HEK293 (cell line): ENCODE results near the gene NOX3.

Source experiments
- HOXA7 ChIP-seq: sonication (generic); formaldehyde crosslinking; IDR thresholded peaks from 2 replicates; pipeline ENCODE4 v1.8.1; 2022; ENCODE audit warnings: missing genetic modification reagents, borderline replicate concordance
- MYNN ChIP-seq: fragments of 450-650 bp; formaldehyde crosslinking; IDR thresholded peaks from 2 replicates; pipeline ENCODE4 v1.5.1; 2016; ENCODE audit warnings: missing biosample characterization, missing genetic modification characterization, borderline replicate concordance
- YY1 ChIP-seq: fragments of 450-650 bp; formaldehyde crosslinking; IDR thresholded peaks from 2 replicates; pipeline ENCODE4 v1.5.1; 2018; ENCODE audit warnings: missing biosample characterization, missing genetic modification characterization
- ZBTB1 ChIP-seq: fragments of 450-650 bp; formaldehyde crosslinking; IDR thresholded peaks from 2 replicates; pipeline ENCODE4 v1.5.1; 2016; ENCODE audit warnings: missing biosample characterization, missing genetic modification characterization
- ZFP37 ChIP-seq: fragments of 450-650 bp; formaldehyde crosslinking; IDR thresholded peaks from 2 replicates; pipeline ENCODE4 v1.5.1; 2016; ENCODE audit warnings: missing biosample characterization, missing genetic modification characterization
- ZNF146 ChIP-seq: fragments of 450-650 bp; formaldehyde crosslinking; IDR thresholded peaks from 2 replicates; pipeline ENCODE4 v1.5.1; 2016; ENCODE audit warnings: missing biosample characterization, missing genetic modification characterization
- ZNF292 ChIP-seq: fragments of 450-650 bp; formaldehyde crosslinking; IDR thresholded peaks from 2 replicates; pipeline ENCODE4 v1.5.1; 2016; ENCODE audit warnings: low read depth, missing biosample characterization, missing genetic modification characterization, borderline replicate concordance
- ZNF335 ChIP-seq: fragments of 450-650 bp; formaldehyde crosslinking; conservative IDR thresholded peaks from 2 replicates; pipeline ENCODE4 v1.5.1; 2016; ENCODE audit warnings: missing biosample characterization, missing genetic modification characterization
- TF ChIP-seq, protein P1 (sequence below): fragments of 450-650 bp; formaldehyde crosslinking; IDR thresholded peaks from 2 replicates; pipeline ENCODE4 v1.5.1; 2016; ENCODE audit warnings: missing biosample characterization, missing genetic modification characterization
- TF ChIP-seq, protein P2 (sequence below): fragments of 450-650 bp; formaldehyde crosslinking; IDR thresholded peaks from 2 replicates; pipeline ENCODE4 v1.5.1; 2017; ENCODE audit warnings: missing biosample characterization, mild to moderate bottlenecking, missing genetic modification characterization, moderate library complexity
- TF ChIP-seq, protein P3 (sequence below): fragments of 450-650 bp; formaldehyde crosslinking; IDR thresholded peaks from 2 replicates; pipeline ENCODE4 v1.5.1; 2016; ENCODE audit warnings: missing biosample characterization, missing genetic modification characterization
- TF ChIP-seq, protein P4 (sequence below): fragments of 450-650 bp; formaldehyde crosslinking; IDR thresholded peaks from 2 replicates; pipeline ENCODE4 v1.5.1; 2017; ENCODE audit warnings: missing biosample characterization, missing genetic modification characterization

DNA sequence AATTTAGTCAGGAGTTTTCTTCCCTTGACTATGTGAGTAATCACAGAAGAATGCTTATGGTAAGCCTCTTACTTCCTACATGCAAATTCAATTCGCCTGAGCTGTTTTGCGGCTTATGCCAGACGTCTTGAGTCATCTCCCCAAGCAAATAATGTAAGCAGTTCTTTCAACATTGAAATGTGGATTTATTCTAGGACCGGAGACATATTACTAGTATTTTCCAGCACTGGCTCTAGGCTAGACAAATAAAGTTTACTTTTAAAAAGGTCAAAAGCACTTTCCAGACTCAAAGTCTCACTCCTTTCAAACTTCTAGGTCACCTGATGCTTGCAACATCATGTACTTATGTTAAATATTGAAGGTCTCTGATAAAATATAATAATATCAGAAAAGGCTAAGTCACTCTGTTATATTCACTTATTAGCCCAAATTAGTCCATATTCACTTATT lies 38.1 kb upstream of the NOX3 start:
- TF ChIP-seq ZNF292 (tag by site-specific recombination) = no peak
- no peak for TF ChIP-seq MYNN (tag by site-specific recombination)
- TF ChIP-seq, protein P1, sequence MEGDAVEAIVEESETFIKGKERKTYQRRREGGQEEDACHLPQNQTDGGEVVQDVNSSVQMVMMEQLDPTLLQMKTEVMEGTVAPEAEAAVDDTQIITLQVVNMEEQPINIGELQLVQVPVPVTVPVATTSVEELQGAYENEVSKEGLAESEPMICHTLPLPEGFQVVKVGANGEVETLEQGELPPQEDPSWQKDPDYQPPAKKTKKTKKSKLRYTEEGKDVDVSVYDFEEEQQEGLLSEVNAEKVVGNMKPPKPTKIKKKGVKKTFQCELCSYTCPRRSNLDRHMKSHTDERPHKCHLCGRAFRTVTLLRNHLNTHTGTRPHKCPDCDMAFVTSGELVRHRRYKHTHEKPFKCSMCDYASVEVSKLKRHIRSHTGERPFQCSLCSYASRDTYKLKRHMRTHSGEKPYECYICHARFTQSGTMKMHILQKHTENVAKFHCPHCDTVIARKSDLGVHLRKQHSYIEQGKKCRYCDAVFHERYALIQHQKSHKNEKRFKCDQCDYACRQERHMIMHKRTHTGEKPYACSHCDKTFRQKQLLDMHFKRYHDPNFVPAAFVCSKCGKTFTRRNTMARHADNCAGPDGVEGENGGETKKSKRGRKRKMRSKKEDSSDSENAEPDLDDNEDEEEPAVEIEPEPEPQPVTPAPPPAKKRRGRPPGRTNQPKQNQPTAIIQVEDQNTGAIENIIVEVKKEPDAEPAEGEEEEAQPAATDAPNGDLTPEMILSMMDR = no peak
- no peak for TF ChIP-seq ZFP37
- TF ChIP-seq, protein P2, sequence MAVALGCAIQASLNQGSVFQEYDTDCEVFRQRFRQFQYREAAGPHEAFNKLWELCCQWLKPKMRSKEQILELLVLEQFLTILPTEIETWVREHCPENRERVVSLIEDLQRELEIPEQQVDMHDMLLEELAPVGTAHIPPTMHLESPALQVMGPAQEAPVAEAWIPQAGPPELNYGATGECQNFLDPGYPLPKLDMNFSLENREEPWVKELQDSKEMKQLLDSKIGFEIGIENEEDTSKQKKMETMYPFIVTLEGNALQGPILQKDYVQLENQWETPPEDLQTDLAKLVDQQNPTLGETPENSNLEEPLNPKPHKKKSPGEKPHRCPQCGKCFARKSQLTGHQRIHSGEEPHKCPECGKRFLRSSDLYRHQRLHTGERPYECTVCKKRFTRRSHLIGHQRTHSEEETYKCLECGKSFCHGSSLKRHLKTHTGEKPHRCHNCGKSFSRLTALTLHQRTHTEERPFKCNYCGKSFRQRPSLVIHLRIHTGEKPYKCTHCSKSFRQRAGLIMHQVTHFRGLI (tag by site-specific recombination) = no peak
- no peak for TF ChIP-seq ZBTB1 (tag by site-specific recombination)
- TF ChIP-seq, protein P3, sequence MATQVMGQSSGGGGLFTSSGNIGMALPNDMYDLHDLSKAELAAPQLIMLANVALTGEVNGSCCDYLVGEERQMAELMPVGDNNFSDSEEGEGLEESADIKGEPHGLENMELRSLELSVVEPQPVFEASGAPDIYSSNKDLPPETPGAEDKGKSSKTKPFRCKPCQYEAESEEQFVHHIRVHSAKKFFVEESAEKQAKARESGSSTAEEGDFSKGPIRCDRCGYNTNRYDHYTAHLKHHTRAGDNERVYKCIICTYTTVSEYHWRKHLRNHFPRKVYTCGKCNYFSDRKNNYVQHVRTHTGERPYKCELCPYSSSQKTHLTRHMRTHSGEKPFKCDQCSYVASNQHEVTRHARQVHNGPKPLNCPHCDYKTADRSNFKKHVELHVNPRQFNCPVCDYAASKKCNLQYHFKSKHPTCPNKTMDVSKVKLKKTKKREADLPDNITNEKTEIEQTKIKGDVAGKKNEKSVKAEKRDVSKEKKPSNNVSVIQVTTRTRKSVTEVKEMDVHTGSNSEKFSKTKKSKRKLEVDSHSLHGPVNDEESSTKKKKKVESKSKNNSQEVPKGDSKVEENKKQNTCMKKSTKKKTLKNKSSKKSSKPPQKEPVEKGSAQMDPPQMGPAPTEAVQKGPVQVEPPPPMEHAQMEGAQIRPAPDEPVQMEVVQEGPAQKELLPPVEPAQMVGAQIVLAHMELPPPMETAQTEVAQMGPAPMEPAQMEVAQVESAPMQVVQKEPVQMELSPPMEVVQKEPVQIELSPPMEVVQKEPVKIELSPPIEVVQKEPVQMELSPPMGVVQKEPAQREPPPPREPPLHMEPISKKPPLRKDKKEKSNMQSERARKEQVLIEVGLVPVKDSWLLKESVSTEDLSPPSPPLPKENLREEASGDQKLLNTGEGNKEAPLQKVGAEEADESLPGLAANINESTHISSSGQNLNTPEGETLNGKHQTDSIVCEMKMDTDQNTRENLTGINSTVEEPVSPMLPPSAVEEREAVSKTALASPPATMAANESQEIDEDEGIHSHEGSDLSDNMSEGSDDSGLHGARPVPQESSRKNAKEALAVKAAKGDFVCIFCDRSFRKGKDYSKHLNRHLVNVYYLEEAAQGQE = no peak
- no peak for TF ChIP-seq ZNF335 (tag by site-specific recombination)
- no peak for TF ChIP-seq YY1 (tag by site-specific recombination)
- TF ChIP-seq, protein P4, sequence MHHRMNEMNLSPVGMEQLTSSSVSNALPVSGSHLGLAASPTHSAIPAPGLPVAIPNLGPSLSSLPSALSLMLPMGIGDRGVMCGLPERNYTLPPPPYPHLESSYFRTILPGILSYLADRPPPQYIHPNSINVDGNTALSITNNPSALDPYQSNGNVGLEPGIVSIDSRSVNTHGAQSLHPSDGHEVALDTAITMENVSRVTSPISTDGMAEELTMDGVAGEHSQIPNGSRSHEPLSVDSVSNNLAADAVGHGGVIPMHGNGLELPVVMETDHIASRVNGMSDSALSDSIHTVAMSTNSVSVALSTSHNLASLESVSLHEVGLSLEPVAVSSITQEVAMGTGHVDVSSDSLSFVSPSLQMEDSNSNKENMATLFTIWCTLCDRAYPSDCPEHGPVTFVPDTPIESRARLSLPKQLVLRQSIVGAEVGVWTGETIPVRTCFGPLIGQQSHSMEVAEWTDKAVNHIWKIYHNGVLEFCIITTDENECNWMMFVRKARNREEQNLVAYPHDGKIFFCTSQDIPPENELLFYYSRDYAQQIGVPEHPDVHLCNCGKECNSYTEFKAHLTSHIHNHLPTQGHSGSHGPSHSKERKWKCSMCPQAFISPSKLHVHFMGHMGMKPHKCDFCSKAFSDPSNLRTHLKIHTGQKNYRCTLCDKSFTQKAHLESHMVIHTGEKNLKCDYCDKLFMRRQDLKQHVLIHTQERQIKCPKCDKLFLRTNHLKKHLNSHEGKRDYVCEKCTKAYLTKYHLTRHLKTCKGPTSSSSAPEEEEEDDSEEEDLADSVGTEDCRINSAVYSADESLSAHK (tag by site-specific recombination) = no peak
- no peak for TF ChIP-seq ZNF146 (tag by site-specific recombination)
- TF ChIP-seq HOXA7 (CRISPR knock-in tag) = no peak
